ENCODE measurements around the gene SELENOV. TPM values are rescaled to one million over a fixed set of nuclear protein-coding genes. Genes with fewer than 3 reads are reported as not detected.
A peak's percentile ranks its signal among the peaks of the same experiment; 100 is the strongest.

The SELENOV gene
- total RNA-seq, 1 donor from 2014 or later: 2.9 TPM

DNA sequence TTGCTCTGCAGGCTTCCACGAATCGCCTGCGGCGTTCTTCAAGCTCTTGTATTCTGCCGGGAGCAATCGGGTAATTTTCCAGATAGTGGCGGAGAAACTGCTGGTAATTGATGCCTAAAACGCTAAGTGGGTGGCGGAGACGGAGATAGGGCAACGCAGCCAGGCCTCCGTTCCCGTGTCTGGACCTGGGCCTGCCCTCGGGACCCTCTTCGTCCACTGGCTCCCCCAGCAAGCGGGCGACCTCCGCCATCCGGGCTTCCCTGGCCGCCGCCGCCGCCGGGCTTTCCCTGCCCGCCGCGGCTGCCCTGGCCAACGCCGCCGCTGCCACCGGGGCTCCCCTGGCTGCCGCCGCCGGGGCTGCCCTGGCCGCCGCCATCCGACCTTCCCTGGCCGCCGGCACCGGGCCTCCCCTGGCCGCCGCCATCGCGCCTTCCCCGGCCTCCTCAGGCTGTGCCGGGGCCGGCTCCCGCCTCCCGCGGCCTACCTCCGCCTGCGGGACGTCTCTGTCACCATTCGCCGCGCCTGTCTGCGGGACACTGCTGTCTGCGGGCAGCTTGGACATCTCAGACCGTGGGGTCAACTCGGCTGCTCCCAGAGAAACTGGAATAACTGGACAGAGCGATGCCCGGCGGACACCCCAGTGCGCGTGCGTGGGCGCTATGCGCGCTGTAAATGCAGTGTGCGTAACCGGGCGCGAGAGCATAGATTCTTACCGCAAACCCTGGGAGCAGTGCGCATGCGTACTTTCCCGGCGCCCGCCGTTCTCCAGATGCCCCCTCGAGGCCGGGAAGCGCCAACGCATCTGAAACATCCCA lies 24.8 kb downstream of the SELENOV start, which contains the start of gene EID2:
Gene EID2, minus strand, starts transcription at position 644 of the 815 bp plus-strand sequence. Its CDS starts 82 bp downstream, at position 562.
- Mint-ChIP-seq H3K27ac (ENCODE audit: unreplicated experiment) (peak within 1 kb of the TSS; percentile 94), H3K27me3 (ENCODE audit: unreplicated experiment) (peaks cover 13% of the 10 kb centered on the region), H3K9me3 (ENCODE audit: unreplicated experiment) (no peaks in the 10 kb centered on the region), H3K4me3 (ENCODE audit: unreplicated experiment) (peak within 1 kb of the TSS; percentile 96), H3K36me3 (ENCODE audit: low read depth, unreplicated experiment) (peaks cover 5% of the 10 kb centered on the region), H3K4me1 (ENCODE audit: unreplicated experiment) (peaks cover 37% of the 10 kb centered on the region)
- TF ChIP-seq, protein P1, sequence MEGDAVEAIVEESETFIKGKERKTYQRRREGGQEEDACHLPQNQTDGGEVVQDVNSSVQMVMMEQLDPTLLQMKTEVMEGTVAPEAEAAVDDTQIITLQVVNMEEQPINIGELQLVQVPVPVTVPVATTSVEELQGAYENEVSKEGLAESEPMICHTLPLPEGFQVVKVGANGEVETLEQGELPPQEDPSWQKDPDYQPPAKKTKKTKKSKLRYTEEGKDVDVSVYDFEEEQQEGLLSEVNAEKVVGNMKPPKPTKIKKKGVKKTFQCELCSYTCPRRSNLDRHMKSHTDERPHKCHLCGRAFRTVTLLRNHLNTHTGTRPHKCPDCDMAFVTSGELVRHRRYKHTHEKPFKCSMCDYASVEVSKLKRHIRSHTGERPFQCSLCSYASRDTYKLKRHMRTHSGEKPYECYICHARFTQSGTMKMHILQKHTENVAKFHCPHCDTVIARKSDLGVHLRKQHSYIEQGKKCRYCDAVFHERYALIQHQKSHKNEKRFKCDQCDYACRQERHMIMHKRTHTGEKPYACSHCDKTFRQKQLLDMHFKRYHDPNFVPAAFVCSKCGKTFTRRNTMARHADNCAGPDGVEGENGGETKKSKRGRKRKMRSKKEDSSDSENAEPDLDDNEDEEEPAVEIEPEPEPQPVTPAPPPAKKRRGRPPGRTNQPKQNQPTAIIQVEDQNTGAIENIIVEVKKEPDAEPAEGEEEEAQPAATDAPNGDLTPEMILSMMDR (IDR thresholded peaks at IDR 0.05; ENCODE audit: unreplicated experiment): peak; percentile 79
- DNase-seq (ENCODE audit: low spot score): peak; percentile 94

DNA sequence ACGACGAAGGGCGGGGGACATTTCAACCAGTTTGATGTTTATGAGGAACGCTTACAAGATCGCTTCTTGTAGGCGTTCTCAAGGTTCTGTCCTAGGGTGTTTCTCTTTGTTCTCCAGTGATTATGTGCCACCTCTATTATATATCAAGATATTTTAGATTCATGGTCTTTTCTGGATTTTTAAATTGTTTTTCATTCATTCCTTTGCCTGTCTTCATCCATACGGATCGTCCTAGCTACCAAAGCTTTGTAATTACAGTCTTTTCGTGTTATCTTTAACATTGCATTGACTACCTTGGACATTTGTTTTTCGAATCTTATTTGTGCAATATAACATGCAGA lies 25.4 kb downstream of the SELENOV start:
- TF ChIP-seq, protein P1 (IDR thresholded peaks at IDR 0.05; ENCODE audit: unreplicated experiment): peak; percentile 14
- H3K27me3 Mint-ChIP-seq (ENCODE audit: unreplicated experiment): peaks cover 15% of the 10 kb centered on the region
- no peak for DNase-seq (ENCODE audit: low spot score)
- peaks cover 5% of the 10 kb centered on the region for H3K36me3 Mint-ChIP-seq (ENCODE audit: low read depth, unreplicated experiment)
- peaks cover 37% of the 10 kb centered on the region for H3K4me1 Mint-ChIP-seq (ENCODE audit: unreplicated experiment)
- peak overlapping the region; percentile 95 for H3K4me3 Mint-ChIP-seq (ENCODE audit: unreplicated experiment)
- H3K9me3 Mint-ChIP-seq (ENCODE audit: unreplicated experiment): no peaks in the 10 kb centered on the region
- H3K27ac Mint-ChIP-seq (ENCODE audit: unreplicated experiment): peak overlapping the region; percentile 92

DNA sequence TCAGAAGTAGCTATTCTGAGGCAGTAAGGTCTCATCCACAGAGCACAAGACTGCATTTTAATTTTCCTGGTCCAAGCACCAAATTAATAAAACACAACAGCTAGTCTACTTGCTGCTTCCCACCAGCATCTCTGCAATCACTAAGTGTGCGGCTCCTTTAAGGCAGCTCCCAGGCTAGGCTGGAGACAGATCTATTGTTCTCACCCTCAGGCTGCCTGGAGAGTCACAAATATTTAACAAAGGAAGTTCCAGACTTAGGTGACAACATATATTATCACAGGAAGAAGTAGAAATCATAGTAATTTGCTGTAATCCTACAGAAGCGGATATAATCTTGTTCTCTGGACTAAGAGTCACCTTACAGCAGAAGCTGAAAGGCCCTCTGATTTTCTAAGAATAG lies 27.3 kb downstream of the SELENOV start:
- DNase-seq (ENCODE audit: low spot score): peak; percentile 23
- no peak overlapping the region for H3K4me3 Mint-ChIP-seq (ENCODE audit: unreplicated experiment)

DNA sequence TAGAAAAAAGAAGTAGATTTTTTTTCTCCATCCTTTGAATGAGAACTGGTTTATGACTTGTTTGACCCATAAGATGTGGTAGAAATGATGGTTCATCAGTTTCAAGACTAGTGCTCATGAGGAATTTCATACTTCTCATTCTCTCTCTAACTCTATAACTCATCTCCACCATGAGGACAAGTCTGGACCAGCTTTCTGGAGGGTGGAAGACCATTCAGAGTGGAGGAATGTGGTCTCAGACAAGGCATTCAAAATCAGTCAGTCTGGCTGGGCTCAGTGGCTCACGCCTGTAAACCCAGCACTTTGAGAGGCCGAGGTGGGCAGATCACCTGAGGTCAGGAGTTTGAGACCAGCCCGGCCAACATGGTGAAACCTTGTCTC lies 28.5 kb downstream of the SELENOV start:
- H3K9me3 Mint-ChIP-seq (ENCODE audit: unreplicated experiment): no peaks in the 10 kb centered on the region
- TF ChIP-seq, protein P1 (IDR thresholded peaks at IDR 0.05; ENCODE audit: unreplicated experiment): no peak
- DNase-seq (ENCODE audit: low spot score): no peak
- no peak overlapping the region for H3K27ac Mint-ChIP-seq (ENCODE audit: unreplicated experiment)
- H3K4me1 Mint-ChIP-seq (ENCODE audit: unreplicated experiment): peaks cover 33% of the 10 kb centered on the region
- H3K36me3 Mint-ChIP-seq (ENCODE audit: low read depth, unreplicated experiment): peaks cover 5% of the 10 kb centered on the region
- peaks cover 15% of the 10 kb centered on the region for H3K27me3 Mint-ChIP-seq (ENCODE audit: unreplicated experiment)
- H3K4me3 Mint-ChIP-seq (ENCODE audit: unreplicated experiment): no peak overlapping the region

More for the DNA sequence above, 27.3 kb downstream of the SELENOV start:
- H3K36me3 Mint-ChIP-seq (ENCODE audit: low read depth, unreplicated experiment): peaks cover 5% of the 10 kb centered on the region
- H3K27me3 Mint-ChIP-seq (ENCODE audit: unreplicated experiment): peaks cover 15% of the 10 kb centered on the region
- peak overlapping the region; percentile 49 for H3K27ac Mint-ChIP-seq (ENCODE audit: unreplicated experiment)
- TF ChIP-seq, protein P1 (IDR thresholded peaks at IDR 0.05; ENCODE audit: unreplicated experiment): no peak
- H3K4me1 Mint-ChIP-seq (ENCODE audit: unreplicated experiment): peaks cover 37% of the 10 kb centered on the region
- no peaks in the 10 kb centered on the region for H3K9me3 Mint-ChIP-seq (ENCODE audit: unreplicated experiment)

DNA sequence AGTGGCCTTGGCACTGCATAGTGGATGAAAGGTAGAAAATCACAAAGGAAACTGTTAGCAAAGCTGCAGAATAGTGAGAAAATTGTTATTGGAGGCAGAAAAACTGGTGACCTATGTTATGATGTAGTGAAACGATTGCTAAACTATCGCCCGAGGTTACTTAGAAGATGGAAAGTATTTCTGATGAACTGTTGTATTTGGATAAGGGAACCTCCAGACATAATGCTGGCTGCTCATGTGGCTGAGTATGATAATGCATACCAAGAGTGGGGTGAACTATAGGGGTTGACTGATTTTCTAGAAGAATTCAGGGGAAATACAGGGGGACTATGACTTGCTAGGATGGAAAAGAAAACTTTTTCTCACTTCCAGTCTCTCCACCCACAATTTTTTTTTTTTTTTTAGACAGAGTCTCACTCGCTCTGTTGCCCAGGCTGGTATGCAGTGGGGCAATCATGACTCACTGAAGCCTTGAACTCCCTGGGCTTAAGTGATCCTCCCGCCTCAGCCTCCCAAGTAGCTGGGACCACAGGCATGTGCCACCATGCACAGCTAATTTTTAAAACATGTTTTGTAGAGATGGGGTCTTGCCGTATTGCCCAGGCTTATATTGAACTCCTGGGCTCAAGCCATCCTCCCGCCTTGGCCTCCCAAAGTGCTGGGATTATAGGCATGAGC lies 29.4 kb downstream of the SELENOV start:
- H3K36me3 Mint-ChIP-seq (ENCODE audit: low read depth, unreplicated experiment): peaks cover 5% of the 10 kb centered on the region
- no peak for DNase-seq (ENCODE audit: low spot score)

More for the DNA sequence above, 29.4 kb downstream of the SELENOV start:
- Mint-ChIP-seq H3K4me1 (ENCODE audit: unreplicated experiment) (peaks cover 26% of the 10 kb centered on the region), H3K9me3 (ENCODE audit: unreplicated experiment) (no peaks in the 10 kb centered on the region), H3K27me3 (ENCODE audit: unreplicated experiment) (peaks cover 14% of the 10 kb centered on the region), H3K4me3 (ENCODE audit: unreplicated experiment) (no peak overlapping the region), H3K27ac (ENCODE audit: unreplicated experiment) (no peak overlapping the region)
- TF ChIP-seq, protein P1 (IDR thresholded peaks at IDR 0.05; ENCODE audit: unreplicated experiment): no peak

All from endothelial cell (in vitro differentiated cells).